CD14-positive monocyte (primary cell): ENCODE data around the gene ZSCAN29. TPM values are rescaled to one million over a fixed set of nuclear protein-coding genes. Genes with fewer than 3 reads are reported as not detected.

Experiments used
- DNase-seq, 3 donors: peaks; one replicate each; pipeline ENCODE4 v3.0.0-alpha.2; 2011 to 2022
- H2AFZ ChIP-seq: 2 replicates; pipeline ENCODE4 v1.6.0; 2012; ENCODE audit warnings: mild to moderate bottlenecking, low read depth, low read length, inconsistent platforms; ENCODE audit not compliant: insufficient read depth, poor library complexity, severe bottlenecking
- H3K27ac ChIP-seq, 2 donors: 1 replicate in 1 of 2; 2 replicates in 1 of 2; pipeline ENCODE4 v1.5.1; 2012 to 2013; ENCODE audit warnings: low read length in 2 of 2, control low read depth in 1 of 2, inconsistent platforms in 1 of 2, low read depth in 1 of 2, mild to moderate bottlenecking in 1 of 2
- H3K27me3 ChIP-seq, 2 donors: one replicate each; pipeline versions ENCODE4 v1.6.0 to v1.6.1; 2011 to 2013; ENCODE audit warnings: low read length in 2 of 2; ENCODE audit not compliant: control insufficient read depth in 2 of 2, insufficient read depth in 2 of 2
- H3K36me3 ChIP-seq, 2 donors: replicated peaks in 1 of 2; 1 replicate in 1 of 2; 2 replicates in 1 of 2; pipeline versions ENCODE4 v1.5.1 to v1.6.1; 2012 to 2013; ENCODE audit warnings: low read length in 2 of 2, control low read depth in 1 of 2, inconsistent platforms in 1 of 2, mild to moderate bottlenecking in 1 of 2; ENCODE audit not compliant: insufficient read depth in 2 of 2, control insufficient read depth in 1 of 2
- H3K4me1 ChIP-seq, 2 donors: 1 replicate in 1 of 2; 2 replicates in 1 of 2; pipeline versions ENCODE4 v1.5.1 to v1.6.1; 2012 to 2013; ENCODE audit warnings: low read length in 2 of 2, control low read depth in 1 of 2, inconsistent platforms in 1 of 2, mild to moderate bottlenecking in 1 of 2, moderate library complexity in 1 of 2; ENCODE audit not compliant: insufficient read depth in 2 of 2, control insufficient read depth in 1 of 2
- H3K4me2 ChIP-seq: replicated peaks from 2 replicates; pipeline ENCODE3; 2012; ENCODE audit warnings: low read length, moderate library complexity, mild to moderate bottlenecking; ENCODE audit not compliant: poor library complexity, severe bottlenecking; ENCODE audit errors: extremely low read depth
- H3K4me3 ChIP-seq, 3 experiments: fragments of 200-600 bp in 1 of 3; sonication (generic) in 1 of 3; replicated peaks in 1 of 3; 1 replicate in 2 of 3; 2 replicates in 1 of 3; pipeline ENCODE4 v1.5.1; 2011 to 2013; ENCODE audit warnings: low read length in 3 of 3, mild to moderate bottlenecking in 3 of 3, control low read depth in 2 of 3, low read depth in 2 of 3, inconsistent platforms in 1 of 3, moderate library complexity in 1 of 3
- H3K79me2 ChIP-seq: 2 replicates; pipeline ENCODE4 v1.6.0; 2012; ENCODE audit warnings: mild to moderate bottlenecking, control low read depth, inconsistent platforms, low read length, moderate library complexity; ENCODE audit not compliant: insufficient read depth
- H3K9ac ChIP-seq: 2 replicates; pipeline ENCODE4 v1.6.0; 2017; ENCODE audit warnings: low read length, mild to moderate bottlenecking; ENCODE audit not compliant: insufficient read depth, poor library complexity, severe bottlenecking
- H3K9me3 ChIP-seq, 2 donors: replicated peaks in 1 of 2; 1 replicate in 1 of 2; 2 replicates in 1 of 2; pipeline versions ENCODE4 v1.5.1 to v1.6.1; 2012 to 2013; ENCODE audit warnings: low read length in 2 of 2, control low read depth in 1 of 2; ENCODE audit not compliant: control insufficient read depth in 1 of 2, insufficient read depth in 1 of 2
- H4K20me1 ChIP-seq: 2 replicates; pipeline ENCODE4 v1.6.0; 2012; ENCODE audit warnings: mild to moderate bottlenecking, low read length, control low read depth, moderate library complexity; ENCODE audit not compliant: insufficient read depth
- H3K27ac Mint-ChIP-seq, 7 donors: one replicate each; pipeline ENCODE4 v1.8.0; 2020; ENCODE audit warnings: mild to moderate bottlenecking in 7 of 7, mixed read lengths in 7 of 7, moderate library complexity in 6 of 7, inconsistent platforms in 2 of 7
- H3K27me3 Mint-ChIP-seq, 3 donors: one replicate each; pipeline ENCODE4 v1.8.0; 2021 to 2022; ENCODE audit warnings: low read depth in 3 of 3, mild to moderate bottlenecking in 3 of 3, mixed read lengths in 3 of 3, moderate library complexity in 3 of 3, inconsistent platforms in 1 of 3
- H3K36me3 Mint-ChIP-seq, 2 donors: one replicate each; pipeline ENCODE4 v1.8.0; 2020; ENCODE audit warnings: mixed read lengths in 2 of 2, inconsistent platforms in 1 of 2, mild to moderate bottlenecking in 1 of 2
- H3K4me1 Mint-ChIP-seq: one replicate; pipeline ENCODE4 v1.8.0; 2020; ENCODE audit warnings: mild to moderate bottlenecking, mixed read lengths
- H3K4me3 Mint-ChIP-seq, 2 donors: one replicate each; pipeline ENCODE4 v1.8.0; 2020; ENCODE audit warnings: mild to moderate bottlenecking in 2 of 2, mixed read lengths in 2 of 2, moderate library complexity in 1 of 2
- H3K9me3 Mint-ChIP-seq, 7 donors: one replicate each; pipeline ENCODE4 v1.8.0; 2020 to 2022; ENCODE audit warnings: mixed read lengths in 7 of 7, mild to moderate bottlenecking in 6 of 7, moderate library complexity in 6 of 7, inconsistent platforms in 2 of 7
- WGBS: methylation state at CpG from one replicate; pipeline ENCODE4 v1.1.5; 2013; ENCODE audit warnings: missing lambda C conversion rate; ENCODE audit not compliant: insufficient coverage; 5-methylcytosine and 5-hydroxymethylcytosine counted together
- intact Hi-C, 2 donors: fragments of 100-400 bp; cut with micrococcal nuclease; formaldehyde crosslinking; loops; one replicate each; pipeline versions ENCODE4 v1.15.0 to v1.15.1; 2023
- polyA plus RNA-seq, 3 donors: library from polyadenylated mRNA; depleted of rRNA in 1 of 3; unstranded in 2 of 3; stranded (reverse) in 1 of 3; fragments of 300-500 nt in 2 of 3; fragments of >200 nt in 1 of 3; fragmentation: Illumina TruSeq in 2 of 3; gene quantifications; 1 replicate in 2 of 3; 2 replicates in 1 of 3; pipeline ENCODE4 v1.2.3, GENCODE V29; 2012 to 2021
- TF ChIP-seq, protein P1 (sequence below): fragments of 200-600 bp; IDR thresholded peaks from one replicate; pipeline ENCODE4 v1.8.0; 2022; ENCODE audit warnings: antibody characterized with exemption, mild to moderate bottlenecking

The ZSCAN29 gene
- polyA plus RNA-seq, 3 donors = 2.6 to 7.4 (median 4.3) TPM

DNA sequence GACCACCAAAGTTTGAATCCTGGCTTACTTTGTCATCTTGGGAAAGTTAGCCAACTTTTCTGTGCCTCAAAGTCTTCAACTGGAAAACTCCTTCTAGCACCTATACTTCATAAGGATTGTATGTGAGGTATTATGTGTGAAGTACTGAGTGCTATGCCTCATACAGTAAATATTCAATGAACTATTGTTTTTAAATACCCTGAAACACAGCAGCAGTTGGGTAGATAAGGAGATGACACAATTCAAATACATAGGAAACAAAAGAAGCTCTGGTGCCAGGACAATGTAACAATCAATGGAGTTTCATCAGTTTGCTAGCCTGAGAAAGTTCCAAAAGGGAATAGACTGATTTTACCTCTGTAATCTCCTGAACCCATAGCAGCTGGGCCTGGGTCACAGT, 43.4 kb upstream of the ZSCAN29 start:
- no peaks in the 10 kb centered on the region for H3K27me3 ChIP-seq
- H3K9me3 ChIP-seq = no peaks in the 10 kb centered on the region
- intact Hi-C loops = no loop called here
- TF ChIP-seq, protein P1, sequence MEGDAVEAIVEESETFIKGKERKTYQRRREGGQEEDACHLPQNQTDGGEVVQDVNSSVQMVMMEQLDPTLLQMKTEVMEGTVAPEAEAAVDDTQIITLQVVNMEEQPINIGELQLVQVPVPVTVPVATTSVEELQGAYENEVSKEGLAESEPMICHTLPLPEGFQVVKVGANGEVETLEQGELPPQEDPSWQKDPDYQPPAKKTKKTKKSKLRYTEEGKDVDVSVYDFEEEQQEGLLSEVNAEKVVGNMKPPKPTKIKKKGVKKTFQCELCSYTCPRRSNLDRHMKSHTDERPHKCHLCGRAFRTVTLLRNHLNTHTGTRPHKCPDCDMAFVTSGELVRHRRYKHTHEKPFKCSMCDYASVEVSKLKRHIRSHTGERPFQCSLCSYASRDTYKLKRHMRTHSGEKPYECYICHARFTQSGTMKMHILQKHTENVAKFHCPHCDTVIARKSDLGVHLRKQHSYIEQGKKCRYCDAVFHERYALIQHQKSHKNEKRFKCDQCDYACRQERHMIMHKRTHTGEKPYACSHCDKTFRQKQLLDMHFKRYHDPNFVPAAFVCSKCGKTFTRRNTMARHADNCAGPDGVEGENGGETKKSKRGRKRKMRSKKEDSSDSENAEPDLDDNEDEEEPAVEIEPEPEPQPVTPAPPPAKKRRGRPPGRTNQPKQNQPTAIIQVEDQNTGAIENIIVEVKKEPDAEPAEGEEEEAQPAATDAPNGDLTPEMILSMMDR = no peak
- no peaks in the 10 kb centered on the region for H3K79me2 ChIP-seq
- H3K4me3 ChIP-seq = no peak overlapping the region
- H3K4me1 ChIP-seq = no peaks in the 10 kb centered on the region
- Mint-ChIP-seq H3K9me3 (no peaks in the 10 kb centered on the region), H3K4me1 (peaks cover 3% of the 10 kb centered on the region), H3K36me3 (peaks cover 42 to 50% of the 10 kb centered on the region in 2 donors), H3K4me3 (no peak overlapping the region), H3K27ac (peak overlapping the region in 1 of 7 donors; percentile 58), H3K27me3 (no peaks in the 10 kb centered on the region)
- no peak overlapping the region for H3K4me2 ChIP-seq
- no peak overlapping the region for H3K27ac ChIP-seq
- H4K20me1 ChIP-seq = no peaks in the 10 kb centered on the region
- no peak overlapping the region for H2AFZ ChIP-seq
- peaks cover 20 to 48% of the 10 kb centered on the region in 2 donors for H3K36me3 ChIP-seq
- no peak for DNase-seq
- H3K9ac ChIP-seq = no peak overlapping the region

DNA sequence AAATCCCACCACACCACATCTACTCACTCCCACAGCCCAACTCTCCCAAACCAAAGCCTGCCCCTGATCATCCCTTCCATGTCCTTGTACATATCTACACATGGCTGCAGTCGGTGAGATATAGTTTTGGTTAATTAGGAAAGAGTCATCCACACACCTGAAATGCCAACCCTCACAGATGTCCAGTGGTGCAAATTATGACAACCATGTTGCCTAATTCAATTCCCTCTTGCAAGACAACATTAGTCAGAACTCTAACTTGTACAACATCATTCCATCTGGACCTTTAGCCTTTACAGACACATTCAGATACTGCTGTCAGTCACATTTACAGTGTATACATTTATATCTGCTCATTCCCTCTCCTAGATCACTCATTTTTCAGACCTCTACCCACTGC, 41.3 kb upstream of the ZSCAN29 start:
- TF ChIP-seq, protein P1 = no peak
- H3K79me2 ChIP-seq = no peaks in the 10 kb centered on the region
- peaks cover 57 to 62% of the 10 kb centered on the region in 2 donors for H3K36me3 Mint-ChIP-seq
- no peaks in the 10 kb centered on the region for H4K20me1 ChIP-seq
- no peak for DNase-seq
- no peak overlapping the region for H3K4me3 Mint-ChIP-seq
- H3K4me2 ChIP-seq = no peak overlapping the region
- no peak overlapping the region for H3K27ac Mint-ChIP-seq
- H3K4me1 Mint-ChIP-seq = peaks cover 3% of the 10 kb centered on the region
- H3K4me3 ChIP-seq = no peak overlapping the region
- H3K27me3 ChIP-seq = no peaks in the 10 kb centered on the region
- H3K36me3 ChIP-seq = peaks cover 41 to 69% of the 10 kb centered on the region in 2 donors
- H2AFZ ChIP-seq = no peak overlapping the region
- no peaks in the 10 kb centered on the region for H3K4me1 ChIP-seq
- H3K27me3 Mint-ChIP-seq = no peaks in the 10 kb centered on the region
- no CpG with 5 or more reads among the region's 1 CpG for WGBS
- H3K27ac ChIP-seq = no peak overlapping the region
- H3K9ac ChIP-seq = no peak overlapping the region
- H3K9me3 Mint-ChIP-seq = no peaks in the 10 kb centered on the region
- no peaks in the 10 kb centered on the region for H3K9me3 ChIP-seq
- intact Hi-C loops = no loop called here
